ENCODE data around the gene UNC5CL. TPM values are rescaled to one million over a fixed set of nuclear protein-coding genes. Genes with fewer than 3 reads are reported as not detected.
"Not testable (repeated sequence)": the region's sequence is repeated elsewhere in the genome, so short reads cannot be mapped to it uniquely, and the experiment has no call there.

The UNC5CL gene
- polyA plus RNA-seq, 1 experiment = not detected

GRCh38 chr6:41014780-41015179 is 24.2 kb downstream of the UNC5CL start:
- POLR2A ChIA-PET = no interaction called here
- CTCF ChIA-PET = interaction anchor here (0.6 to 1.3 kb wide), 2 partner anchors 13 to 15 kb away, joined by 3 to 9 read pairs; no protein-coding TSS in a partner anchor
- TF ChIP-seq, protein P1, sequence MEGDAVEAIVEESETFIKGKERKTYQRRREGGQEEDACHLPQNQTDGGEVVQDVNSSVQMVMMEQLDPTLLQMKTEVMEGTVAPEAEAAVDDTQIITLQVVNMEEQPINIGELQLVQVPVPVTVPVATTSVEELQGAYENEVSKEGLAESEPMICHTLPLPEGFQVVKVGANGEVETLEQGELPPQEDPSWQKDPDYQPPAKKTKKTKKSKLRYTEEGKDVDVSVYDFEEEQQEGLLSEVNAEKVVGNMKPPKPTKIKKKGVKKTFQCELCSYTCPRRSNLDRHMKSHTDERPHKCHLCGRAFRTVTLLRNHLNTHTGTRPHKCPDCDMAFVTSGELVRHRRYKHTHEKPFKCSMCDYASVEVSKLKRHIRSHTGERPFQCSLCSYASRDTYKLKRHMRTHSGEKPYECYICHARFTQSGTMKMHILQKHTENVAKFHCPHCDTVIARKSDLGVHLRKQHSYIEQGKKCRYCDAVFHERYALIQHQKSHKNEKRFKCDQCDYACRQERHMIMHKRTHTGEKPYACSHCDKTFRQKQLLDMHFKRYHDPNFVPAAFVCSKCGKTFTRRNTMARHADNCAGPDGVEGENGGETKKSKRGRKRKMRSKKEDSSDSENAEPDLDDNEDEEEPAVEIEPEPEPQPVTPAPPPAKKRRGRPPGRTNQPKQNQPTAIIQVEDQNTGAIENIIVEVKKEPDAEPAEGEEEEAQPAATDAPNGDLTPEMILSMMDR (IDR thresholded peaks at IDR 0.05; ENCODE audit: insufficient read depth, low read depth, low read length) = no peak

DNA sequence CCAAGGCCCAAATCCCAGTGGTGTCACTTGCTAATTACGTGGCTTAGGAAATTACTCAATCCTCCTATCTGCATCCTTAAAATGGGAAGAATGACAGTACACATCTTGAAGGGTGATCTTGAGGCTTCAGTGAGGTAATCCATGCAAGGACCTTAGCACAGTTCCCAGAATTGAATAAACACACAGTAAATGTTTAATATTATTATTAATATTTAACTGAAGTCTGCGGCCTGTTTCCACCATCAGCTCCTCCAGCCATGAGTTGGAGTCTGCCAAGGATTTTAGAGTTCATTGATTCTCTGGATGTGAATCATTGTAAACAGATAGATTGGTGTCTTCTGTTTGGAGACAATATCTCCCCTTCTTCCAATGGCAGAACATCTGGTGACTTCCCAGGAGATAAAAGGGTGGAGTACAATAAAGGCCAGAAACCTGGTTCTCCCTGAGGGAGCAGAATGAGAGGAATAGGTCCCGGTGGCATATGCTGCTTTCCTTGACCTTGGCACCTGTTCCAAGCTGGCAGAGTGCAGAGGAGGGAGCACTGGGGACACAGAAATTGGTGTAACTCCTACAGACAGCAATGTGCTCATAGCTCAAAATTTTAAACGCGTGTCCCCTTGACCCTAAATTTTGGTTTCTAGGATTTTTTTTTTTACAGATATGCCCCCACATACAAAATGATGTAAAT is 25.4 kb downstream of the UNC5CL start:
- H3K36me3 ChIP-seq (ENCODE audit: control insufficient read depth, insufficient read depth, low read length) = no peaks in the 10 kb centered on the region
- peaks cover 7% of the 10 kb centered on the region for H3K27me3 ChIP-seq (ENCODE audit: control insufficient read depth, insufficient read depth, low read length)
- TF ChIP-seq, protein P1 (IDR thresholded peaks at IDR 0.05; ENCODE audit: insufficient read depth, low read depth, low read length) = no peak
- no peak for DNase-seq (ENCODE audit: low read depth)
- CTCF ChIA-PET = interaction anchor here (1.3 kb wide), 1 partner anchor 14 kb away, joined by 3 read pairs; no protein-coding TSS in a partner anchor
- POLR2A ChIA-PET = no interaction called here
- no peak overlapping the region for H3K4me3 ChIP-seq (ENCODE audit: low read depth, low read length)

More at GRCh38 chr6:41014780-41015179, 24.2 kb downstream of the UNC5CL start:
- no peak for DNase-seq (ENCODE audit: low read depth)
- H3K27me3 ChIP-seq (ENCODE audit: control insufficient read depth, insufficient read depth, low read length) = peaks cover 7% of the 10 kb centered on the region
- H3K36me3 ChIP-seq (ENCODE audit: control insufficient read depth, insufficient read depth, low read length) = no peaks in the 10 kb centered on the region
- no peak overlapping the region for H3K4me3 ChIP-seq (ENCODE audit: low read depth, low read length)

DNA sequence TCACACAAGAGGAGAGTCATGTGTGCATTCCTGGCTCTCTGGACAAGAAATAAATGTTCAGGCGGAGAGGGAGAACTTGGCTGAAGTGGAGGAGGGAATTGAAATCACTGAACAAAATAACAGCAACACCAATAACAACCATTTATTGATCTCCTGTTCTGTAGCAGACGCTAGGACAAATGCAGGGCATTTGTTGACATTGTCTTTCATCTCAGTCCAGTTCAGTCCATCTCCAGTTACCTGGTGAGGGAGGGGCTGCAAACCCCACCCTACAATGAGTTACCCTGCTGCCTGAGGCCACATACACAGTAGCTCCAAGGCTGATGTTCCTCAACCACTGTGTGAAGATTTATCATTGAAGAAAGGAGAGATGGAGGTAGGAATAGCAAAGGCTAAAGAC is 27.3 kb downstream of the UNC5CL start:
- no peak for DNase-seq (ENCODE audit: low read depth)
- no peaks in the 10 kb centered on the region for H3K36me3 ChIP-seq (ENCODE audit: control insufficient read depth, insufficient read depth, low read length)
- TF ChIP-seq, protein P1 (IDR thresholded peaks at IDR 0.05; ENCODE audit: insufficient read depth, low read depth, low read length) = no peak
- ChIA-PET CTCF (no interaction called here), POLR2A (no interaction called here)
- no peak overlapping the region for H3K4me3 ChIP-seq (ENCODE audit: low read depth, low read length)
- H3K27me3 ChIP-seq (ENCODE audit: control insufficient read depth, insufficient read depth, low read length) = peaks cover 9% of the 10 kb centered on the region

DNA sequence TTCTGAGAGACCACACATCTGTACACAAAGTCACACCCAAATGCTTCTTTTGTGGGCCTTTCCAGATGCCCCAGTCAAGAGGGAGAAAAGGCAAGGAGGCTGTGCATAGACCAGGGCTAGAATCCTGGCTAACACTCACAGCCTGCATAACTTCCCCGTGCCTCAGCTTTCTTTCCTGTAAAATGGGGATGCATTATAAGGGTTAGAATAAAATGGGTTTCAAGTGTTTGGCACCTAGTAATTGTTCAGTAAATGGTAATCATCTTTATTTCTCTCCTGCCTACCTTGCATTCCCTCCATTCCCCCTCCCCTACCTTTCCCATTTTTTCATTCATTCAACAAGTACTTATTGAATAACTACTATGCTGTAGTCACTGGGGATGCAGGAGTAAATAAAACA is 29.4 kb downstream of the UNC5CL start:
- H3K27me3 ChIP-seq (ENCODE audit: control insufficient read depth, insufficient read depth, low read length) = peaks cover 9% of the 10 kb centered on the region
- no peak for DNase-seq (ENCODE audit: low read depth)
- ChIA-PET POLR2A (no interaction called here), CTCF (interaction anchor here (1.6 kb wide), 1 partner anchor 19 kb away, joined by 4 read pairs; no protein-coding TSS in a partner anchor)
- no peak overlapping the region for H3K4me3 ChIP-seq (ENCODE audit: low read depth, low read length)
- TF ChIP-seq, protein P1 (IDR thresholded peaks at IDR 0.05; ENCODE audit: insufficient read depth, low read depth, low read length) = no peak
- no peaks in the 10 kb centered on the region for H3K36me3 ChIP-seq (ENCODE audit: control insufficient read depth, insufficient read depth, low read length)

- Histone ChIP-seq H3K36me3 (ENCODE audit: control insufficient read depth, insufficient read depth, low read length) (no peaks in the 10 kb centered on the region), H3K27me3 (ENCODE audit: control insufficient read depth, insufficient read depth, low read length) (peaks cover 9% of the 10 kb centered on the region), H3K4me3 (ENCODE audit: low read depth, low read length) (no peak overlapping the region)
- ChIA-PET POLR2A (no interaction called here), CTCF (interaction anchor here (1.1 to 1.2 kb wide), 2 partner anchors 10 to 112 kb away, joined by 3 to 6 read pairs; no protein-coding TSS in a partner anchor)
- TF ChIP-seq, protein P1 (IDR thresholded peaks at IDR 0.05; ENCODE audit: insufficient read depth, low read depth, low read length) = no peak
- DNase-seq (ENCODE audit: low read depth) = no peak
These were observed 31.0 kb downstream of the UNC5CL start for GRCh38 chr6:41008011-41008410.

GRCh38 chr6:41006980-41007379 is 32.0 kb downstream of the UNC5CL start:
- CTCF ChIA-PET; H3K4me3 ChIP-seq (ENCODE audit: low read depth, low read length); H3K36me3 ChIP-seq (ENCODE audit: control insufficient read depth, insufficient read depth, low read length); DNase-seq (ENCODE audit: low read depth); H3K27me3 ChIP-seq (ENCODE audit: control insufficient read depth, insufficient read depth, low read length); POLR2A ChIA-PET: not testable (repeated sequence)
